OCI-LY1 (cell line): ENCODE measurements around the gene NPTX1.

ENCODE experiments used
- EZH2 ChIP-seq: fragments of 200-600 bp; sonication (generic), shearing (Covaris generic); IDR thresholded peaks from 2 replicates; pipeline ENCODE4 v1.8.0; 2017; ENCODE audit warnings: borderline replicate concordance, mixed run types, mild to moderate bottlenecking, antibody characterized with exemption, low read length, moderate library complexity, mixed read lengths
- TF ChIP-seq, protein P1 (sequence below): fragments of 200-600 bp; sonication (generic), shearing (Covaris generic); IDR thresholded peaks from 2 replicates; pipeline ENCODE4 v1.5.1; 2017; ENCODE audit warnings: mild to moderate bottlenecking, antibody characterized with exemption, low read length, moderate library complexity, mixed read lengths

DNA sequence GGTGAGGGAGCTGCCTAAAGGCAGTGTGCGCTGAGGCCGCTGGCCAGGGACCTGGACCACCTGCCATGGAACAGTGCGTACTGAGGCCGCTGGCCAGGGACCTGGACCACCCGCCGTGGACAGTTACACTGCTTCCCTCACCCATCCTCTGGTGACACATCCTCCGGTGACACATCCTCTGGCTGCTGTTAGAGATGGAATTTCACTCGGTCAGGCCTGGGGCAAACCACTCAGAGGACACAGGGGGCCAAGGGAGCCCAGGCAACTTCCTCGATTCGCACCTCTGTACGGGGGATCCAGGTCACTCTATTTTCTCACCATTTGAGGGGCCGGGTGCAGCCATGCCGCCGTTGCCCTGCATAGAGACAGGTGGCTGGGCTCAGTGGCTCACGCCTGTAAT is 35.8 kb upstream of the NPTX1 start:
- TF ChIP-seq, protein P1, sequence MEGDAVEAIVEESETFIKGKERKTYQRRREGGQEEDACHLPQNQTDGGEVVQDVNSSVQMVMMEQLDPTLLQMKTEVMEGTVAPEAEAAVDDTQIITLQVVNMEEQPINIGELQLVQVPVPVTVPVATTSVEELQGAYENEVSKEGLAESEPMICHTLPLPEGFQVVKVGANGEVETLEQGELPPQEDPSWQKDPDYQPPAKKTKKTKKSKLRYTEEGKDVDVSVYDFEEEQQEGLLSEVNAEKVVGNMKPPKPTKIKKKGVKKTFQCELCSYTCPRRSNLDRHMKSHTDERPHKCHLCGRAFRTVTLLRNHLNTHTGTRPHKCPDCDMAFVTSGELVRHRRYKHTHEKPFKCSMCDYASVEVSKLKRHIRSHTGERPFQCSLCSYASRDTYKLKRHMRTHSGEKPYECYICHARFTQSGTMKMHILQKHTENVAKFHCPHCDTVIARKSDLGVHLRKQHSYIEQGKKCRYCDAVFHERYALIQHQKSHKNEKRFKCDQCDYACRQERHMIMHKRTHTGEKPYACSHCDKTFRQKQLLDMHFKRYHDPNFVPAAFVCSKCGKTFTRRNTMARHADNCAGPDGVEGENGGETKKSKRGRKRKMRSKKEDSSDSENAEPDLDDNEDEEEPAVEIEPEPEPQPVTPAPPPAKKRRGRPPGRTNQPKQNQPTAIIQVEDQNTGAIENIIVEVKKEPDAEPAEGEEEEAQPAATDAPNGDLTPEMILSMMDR: no peak
- no peak for TF ChIP-seq EZH2
